Mononuclear cell (primary cell): ENCODE data around the gene SIVA1. TPM values are rescaled to one million over a fixed set of nuclear protein-coding genes. Genes with fewer than 3 reads are reported as not detected.
"Not testable (repeated sequence)": the region's sequence is repeated elsewhere in the genome, so short reads cannot be mapped to it uniquely, and the experiment has no call there.

Experiments used
- H3K27me3 ChIP-seq: 2 replicates; pipeline ENCODE4 v1.6.0; 2011; ENCODE audit warnings: low read length, control low read depth; ENCODE audit not compliant: insufficient read depth
- H3K4me1 ChIP-seq: 2 replicates; pipeline ENCODE4 v1.5.1; 2011; ENCODE audit warnings: mild to moderate bottlenecking, low read length, control low read depth; ENCODE audit not compliant: insufficient read depth
- H3K4me3 ChIP-seq: 2 replicates; pipeline ENCODE4 v1.5.1; 2011; ENCODE audit warnings: mild to moderate bottlenecking, low read length, moderate library complexity
- H3K9me3 ChIP-seq: 2 replicates; pipeline ENCODE4 v1.5.1; 2011; ENCODE audit warnings: low read depth, mild to moderate bottlenecking, control low read depth, low read length
- total RNA-seq: library from RNA; depleted of rRNA; stranded (reverse); fragments of >200 nt; gene quantifications from one replicate; pipeline ENCODE4 v1.2.3, GENCODE V29; 2012

The SIVA1 gene
- total RNA-seq, 1 donor = 66.9 TPM

DNA sequence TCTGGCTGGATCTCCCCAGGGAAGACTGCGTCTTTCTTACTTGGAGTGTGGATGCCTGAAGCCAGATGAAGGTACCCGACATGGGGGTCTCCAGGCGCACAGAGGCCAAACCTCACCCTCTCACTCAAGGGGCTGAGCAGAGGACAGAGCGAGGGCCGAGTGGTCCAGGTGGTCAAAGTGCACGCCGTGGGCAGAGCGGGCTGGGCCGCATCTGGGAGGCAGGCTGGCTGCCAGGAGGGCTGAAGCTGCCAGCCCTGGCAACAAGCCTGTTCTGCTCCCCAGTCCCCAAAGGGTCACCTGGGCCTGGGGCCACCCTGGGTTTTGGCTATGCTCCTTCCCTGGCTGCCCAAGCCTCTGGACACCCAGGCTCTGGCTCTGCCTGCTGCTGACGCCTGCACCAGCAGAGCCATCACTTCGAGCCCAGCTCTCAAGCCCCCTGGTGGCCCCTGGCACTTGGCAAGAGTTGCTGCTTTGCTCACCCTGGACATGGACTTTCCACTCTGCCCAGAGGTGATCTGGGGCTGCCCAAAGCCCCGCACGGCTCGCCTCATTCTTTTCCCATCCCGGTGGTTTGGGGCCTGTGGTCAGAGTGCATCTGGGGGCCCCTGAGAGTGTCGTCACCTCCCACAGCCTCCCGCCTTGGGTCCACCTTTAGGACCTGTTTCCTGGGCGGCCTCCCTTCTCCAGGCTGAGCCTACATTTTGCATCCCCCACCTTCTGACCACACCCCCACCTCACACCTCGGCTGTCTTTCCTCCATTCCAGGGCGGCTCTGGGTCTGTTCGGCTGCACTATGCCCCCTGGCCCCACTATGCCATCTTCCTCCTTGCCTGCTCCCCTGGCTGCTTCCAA, 26.1 kb upstream of the SIVA1 start:
- Histone ChIP-seq H3K4me1 (peaks cover 13% of the 10 kb centered on the region), H3K9me3 (no peaks in the 10 kb centered on the region), H3K4me3 (no peak overlapping the region), H3K27me3 (no peaks in the 10 kb centered on the region)

GRCh38 chr14:104728631-104729030, 24.3 kb upstream of the SIVA1 start:
- Histone ChIP-seq H3K9me3 (no peaks in the 10 kb centered on the region), H3K4me3 (no peak overlapping the region), H3K27me3 (no peaks in the 10 kb centered on the region), H3K4me1 (peaks cover 8% of the 10 kb centered on the region)

- H3K4me1 ChIP-seq, H3K27me3 ChIP-seq, H3K9me3 ChIP-seq, H3K4me3 ChIP-seq: not testable (repeated sequence)
Measured at GRCh38 chr14:104729176-104729834, 23.6 kb upstream of the SIVA1 start.

GRCh38 chr14:104729835-104730181, 23.1 kb upstream of the SIVA1 start:
- peaks cover 2% of the 10 kb centered on the region for H3K4me1 ChIP-seq
- no peaks in the 10 kb centered on the region for H3K9me3 ChIP-seq
- no peak overlapping the region for H3K4me3 ChIP-seq
- H3K27me3 ChIP-seq = no peaks in the 10 kb centered on the region

DNA sequence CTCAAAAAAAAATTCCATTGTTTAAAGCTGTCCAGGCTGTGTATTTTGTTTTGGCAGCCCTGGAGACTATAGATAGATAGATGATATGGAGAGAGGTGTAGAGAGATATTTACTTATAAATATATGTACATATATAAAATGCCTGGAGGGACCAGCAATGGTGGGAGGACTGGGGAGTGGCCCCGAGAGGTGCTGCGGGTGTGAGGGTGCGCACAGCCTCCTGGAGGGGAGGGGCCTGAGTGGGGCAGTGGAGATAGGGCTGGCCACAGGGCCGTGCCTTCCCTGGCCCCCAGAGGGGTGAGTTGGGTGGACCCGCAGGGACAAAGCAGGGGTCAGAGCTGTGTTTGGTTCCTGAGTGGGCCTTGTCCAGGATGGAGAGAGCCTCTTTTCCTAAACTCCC, 22.5 kb upstream of the SIVA1 start:
- no peaks in the 10 kb centered on the region for H3K27me3 ChIP-seq
- no peaks in the 10 kb centered on the region for H3K9me3 ChIP-seq
- no peaks in the 10 kb centered on the region for H3K4me1 ChIP-seq
- no peak overlapping the region for H3K4me3 ChIP-seq

- H3K4me1 ChIP-seq = peaks cover 8% of the 10 kb centered on the region
- no peaks in the 10 kb centered on the region for H3K9me3 ChIP-seq
- H3K27me3 ChIP-seq = no peaks in the 10 kb centered on the region
- no peak overlapping the region for H3K4me3 ChIP-seq
Measured at GRCh38 chr14:104731320-104732294, 21.3 kb upstream of the SIVA1 start.

GRCh38 chr14:104732355-104732804, 20.6 kb upstream of the SIVA1 start:
- H3K4me1 ChIP-seq = peaks cover 10% of the 10 kb centered on the region
- no peaks in the 10 kb centered on the region for H3K9me3 ChIP-seq
- H3K4me3 ChIP-seq = no peak overlapping the region
- no peaks in the 10 kb centered on the region for H3K27me3 ChIP-seq

- Histone ChIP-seq H3K4me3 (no peak overlapping the region), H3K9me3 (no peaks in the 10 kb centered on the region), H3K4me1 (peaks cover 10% of the 10 kb centered on the region), H3K27me3 (no peaks in the 10 kb centered on the region)
Measured at GRCh38 chr14:104732931-104733681, 19.8 kb upstream of the SIVA1 start.

GRCh38 chr14:104734051-104734587, 18.8 kb upstream of the SIVA1 start:
- Histone ChIP-seq H3K4me1 (peaks cover 10% of the 10 kb centered on the region), H3K27me3 (no peaks in the 10 kb centered on the region), H3K4me3 (no peak overlapping the region), H3K9me3 (no peaks in the 10 kb centered on the region)

DNA sequence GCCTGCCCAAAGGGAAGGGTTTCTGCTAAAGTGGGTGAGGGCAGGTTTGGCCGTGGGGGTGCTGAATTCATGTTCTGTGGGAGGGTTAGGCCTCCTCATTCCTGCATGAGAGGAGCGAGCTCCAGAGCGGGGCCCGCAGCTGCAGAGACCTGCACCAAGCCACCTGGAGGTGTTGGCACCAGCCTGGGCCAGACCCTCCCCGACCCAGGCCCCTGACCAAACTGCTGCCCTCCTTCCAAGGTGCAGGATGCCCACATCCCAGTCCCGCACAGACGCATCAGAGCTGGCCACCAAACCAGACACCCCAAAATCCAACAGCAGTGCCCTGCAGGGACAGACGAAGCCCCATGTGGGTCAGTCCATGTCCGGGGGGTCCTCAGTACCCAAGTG, 18.4 kb upstream of the SIVA1 start:
- H3K27me3 ChIP-seq = no peaks in the 10 kb centered on the region

GRCh38 chr14:104734991-104735779, 17.8 kb upstream of the SIVA1 start:
- no peaks in the 10 kb centered on the region for H3K27me3 ChIP-seq
- H3K4me3 ChIP-seq = no peak overlapping the region

More for the DNA sequence above, 18.4 kb upstream of the SIVA1 start:
- Histone ChIP-seq H3K4me1 (peaks cover 10% of the 10 kb centered on the region), H3K4me3 (no peak overlapping the region), H3K9me3 (no peaks in the 10 kb centered on the region)

GRCh38 chr14:104735830-104736642, 16.9 kb upstream of the SIVA1 start:
- no peaks in the 10 kb centered on the region for H3K9me3 ChIP-seq
- no peak overlapping the region for H3K4me3 ChIP-seq
- H3K27me3 ChIP-seq = no peaks in the 10 kb centered on the region
- H3K4me1 ChIP-seq = peaks cover 10% of the 10 kb centered on the region

More at GRCh38 chr14:104734991-104735779, 17.8 kb upstream of the SIVA1 start:
- Histone ChIP-seq H3K9me3 (no peaks in the 10 kb centered on the region), H3K4me1 (peaks cover 10% of the 10 kb centered on the region)
